Osteoblast (primary cell): ENCODE results near the gene SMPD3. TPM values are rescaled to one million over a fixed set of nuclear protein-coding genes. Genes with fewer than 3 reads are reported as not detected.

ENCODE experiments used
- DNase-seq: peaks from one replicate; pipeline ENCODE4 v3.0.0; 2011; ENCODE audit warnings: low spot score, mixed read lengths; ENCODE audit not compliant: insufficient read length; ENCODE audit errors: missing footprints
- H2AFZ ChIP-seq: 2 replicates; pipeline ENCODE4 v1.6.0; 2011; ENCODE audit warnings: mild to moderate bottlenecking, low read length
- H3K27ac ChIP-seq: 2 replicates; pipeline ENCODE4 v1.5.1; 2011; ENCODE audit warnings: mild to moderate bottlenecking, low read depth, low read length, moderate library complexity
- H3K27me3 ChIP-seq: 2 replicates; pipeline ENCODE4 v1.6.0; 2012; ENCODE audit warnings: mild to moderate bottlenecking, control low read depth, inconsistent platforms, low read length, moderate library complexity; ENCODE audit not compliant: insufficient read depth
- H3K36me3 ChIP-seq: 2 replicates; pipeline ENCODE4 v1.5.1; 2011; ENCODE audit warnings: mild to moderate bottlenecking, low read length, control low read depth, moderate library complexity; ENCODE audit not compliant: insufficient read depth
- H3K4me1 ChIP-seq: 2 replicates; pipeline ENCODE4 v1.5.1; 2011; ENCODE audit warnings: mild to moderate bottlenecking, low read length, control low read depth, moderate library complexity; ENCODE audit not compliant: insufficient read depth
- H3K4me2 ChIP-seq: 2 replicates; pipeline ENCODE4 v1.6.0; 2011; ENCODE audit warnings: mild to moderate bottlenecking, low read length; ENCODE audit not compliant: insufficient read depth
- H3K4me3 ChIP-seq: fragments of 200-600 bp; sonication (generic); 3 replicates; pipeline ENCODE4 v1.5.1; 2012; ENCODE audit warnings: mild to moderate bottlenecking, low read length, inconsistent platforms; ENCODE audit not compliant: insufficient read depth
- H3K79me2 ChIP-seq: 2 replicates; pipeline ENCODE4 v1.6.0; 2012; ENCODE audit warnings: mild to moderate bottlenecking, low read length, control low read depth, inconsistent platforms; ENCODE audit not compliant: insufficient read depth
- H3K9me3 ChIP-seq: 2 replicates; pipeline ENCODE4 v1.5.1; 2011; ENCODE audit warnings: low read depth, low read length, control low read depth
- H4K20me1 ChIP-seq: 2 replicates; pipeline ENCODE4 v1.6.0; 2012; ENCODE audit warnings: mild to moderate bottlenecking, low read length, control low read depth; ENCODE audit not compliant: insufficient read depth
- CTCF ChIP-seq: IDR thresholded peaks from 2 replicates; pipeline ENCODE4 v1.5.1; 2011; ENCODE audit warnings: mild to moderate bottlenecking, low read depth, low read length, moderate library complexity; ENCODE audit errors: extremely low read depth
- total RNA-seq: library from RNA; depleted of rRNA; stranded (reverse); fragments of >200 nt; gene quantifications from 2 replicates; pipeline ENCODE4 v1.2.3, GENCODE V29; 2012

The SMPD3 gene
- total RNA-seq, 1 donor = 0.72 TPM

DNA sequence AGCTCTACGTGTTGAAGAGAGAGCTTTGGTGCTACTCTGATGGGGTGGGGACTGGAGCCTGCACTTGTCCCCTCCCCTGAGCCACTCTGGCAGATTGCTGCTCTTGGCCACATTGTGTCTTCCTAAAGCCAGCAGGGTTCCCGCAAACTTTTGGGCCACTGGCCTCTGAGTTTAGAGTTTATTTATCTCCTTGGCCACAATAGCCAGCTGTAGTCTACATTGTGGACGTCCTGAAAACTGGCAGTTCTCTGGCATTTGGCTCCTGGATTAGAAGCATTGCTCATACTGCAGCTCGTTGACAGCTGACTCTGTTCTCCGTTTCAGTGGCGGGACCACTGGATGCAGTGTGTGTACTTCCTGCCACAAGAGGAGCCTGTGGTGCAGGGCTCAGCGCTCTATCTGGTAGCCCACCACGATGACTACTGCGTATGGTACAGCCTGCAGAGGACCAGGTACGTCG is 102.9 kb downstream of the SMPD3 start:
- TF ChIP-seq CTCF = no peak
- no peaks in the 10 kb centered on the region for H3K4me1 ChIP-seq
- H4K20me1 ChIP-seq = no peaks in the 10 kb centered on the region
- peaks cover 2% of the 10 kb centered on the region for H3K9me3 ChIP-seq
- no peak for DNase-seq
- H3K27me3 ChIP-seq = no peaks in the 10 kb centered on the region
- H3K79me2 ChIP-seq = no peaks in the 10 kb centered on the region
- H3K27ac ChIP-seq = no peak overlapping the region
- H2AFZ ChIP-seq = no peak overlapping the region
- H3K36me3 ChIP-seq = peaks cover 48% of the 10 kb centered on the region
- H3K4me3 ChIP-seq = no peak overlapping the region
- no peak overlapping the region for H3K4me2 ChIP-seq

GRCh38 chr16:68344252-68344651 is 104.1 kb downstream of the SMPD3 start:
- H3K4me1 ChIP-seq = no peaks in the 10 kb centered on the region
- H3K79me2 ChIP-seq = no peaks in the 10 kb centered on the region
- peaks cover 52% of the 10 kb centered on the region for H3K36me3 ChIP-seq
- no peak overlapping the region for H3K4me3 ChIP-seq
- H3K4me2 ChIP-seq = no peak overlapping the region
- no peak for TF ChIP-seq CTCF
- H3K9me3 ChIP-seq = peaks cover 2% of the 10 kb centered on the region
- H3K27me3 ChIP-seq = no peaks in the 10 kb centered on the region
- no peak for DNase-seq
- no peak overlapping the region for H2AFZ ChIP-seq
- H4K20me1 ChIP-seq = no peaks in the 10 kb centered on the region
- no peak overlapping the region for H3K27ac ChIP-seq

DNA sequence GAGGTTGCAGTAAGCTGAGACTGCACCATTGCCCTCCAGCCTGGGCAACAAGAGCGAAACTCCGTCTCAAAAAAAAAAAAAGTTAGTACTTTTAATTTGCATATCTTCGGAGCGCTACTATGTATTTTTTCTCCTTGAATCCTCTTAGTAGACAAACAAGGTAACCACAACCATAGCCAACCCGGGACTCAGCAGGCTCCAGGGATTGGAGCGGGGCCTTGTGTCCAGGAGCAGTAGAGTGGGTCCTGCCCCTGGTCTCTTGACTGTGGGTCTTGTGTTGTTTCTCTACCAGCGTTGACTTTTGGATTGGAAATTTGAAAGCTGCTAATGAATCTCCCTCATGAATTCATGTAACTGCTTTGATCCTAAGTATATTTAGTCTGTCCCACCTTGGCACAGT is 105.2 kb downstream of the SMPD3 start:
- Histone ChIP-seq H2AFZ (no peak overlapping the region), H3K79me2 (no peaks in the 10 kb centered on the region), H3K36me3 (peaks cover 58% of the 10 kb centered on the region), H3K9me3 (peaks cover 2% of the 10 kb centered on the region), H3K27ac (no peak overlapping the region), H3K27me3 (no peaks in the 10 kb centered on the region), H3K4me1 (no peaks in the 10 kb centered on the region), H3K4me3 (no peak overlapping the region), H3K4me2 (no peak overlapping the region), H4K20me1 (no peaks in the 10 kb centered on the region)
- no peak for DNase-seq
- TF ChIP-seq CTCF = no peak

GRCh38 chr16:68342620-68343019 is 105.7 kb downstream of the SMPD3 start:
- no peaks in the 10 kb centered on the region for H4K20me1 ChIP-seq
- no peak overlapping the region for H3K4me2 ChIP-seq
- H3K27me3 ChIP-seq = no peaks in the 10 kb centered on the region
- H3K9me3 ChIP-seq = peaks cover 2% of the 10 kb centered on the region
- TF ChIP-seq CTCF = no peak
- H3K4me3 ChIP-seq = no peak overlapping the region
- no peak overlapping the region for H3K27ac ChIP-seq
- H3K4me1 ChIP-seq = no peaks in the 10 kb centered on the region
- no peak for DNase-seq
- peaks cover 58% of the 10 kb centered on the region for H3K36me3 ChIP-seq
- no peaks in the 10 kb centered on the region for H3K79me2 ChIP-seq
- no peak overlapping the region for H2AFZ ChIP-seq
